HG03108 (cell line): ENCODE data around the gene LMNTD2.
"Not testable (repeated sequence)": the region's sequence is repeated elsewhere in the genome, so short reads cannot be mapped to it uniquely, and the experiment has no call there.

Experiments
- ATAC-seq: cut with Tn5 transposase; IDR thresholded peaks from one replicate; pipeline ENCODE4 v1.9.1; 2021; ENCODE audit warnings: moderate library complexity; ENCODE audit not compliant: unreplicated experiment

Gene LMNTD2

DNA sequence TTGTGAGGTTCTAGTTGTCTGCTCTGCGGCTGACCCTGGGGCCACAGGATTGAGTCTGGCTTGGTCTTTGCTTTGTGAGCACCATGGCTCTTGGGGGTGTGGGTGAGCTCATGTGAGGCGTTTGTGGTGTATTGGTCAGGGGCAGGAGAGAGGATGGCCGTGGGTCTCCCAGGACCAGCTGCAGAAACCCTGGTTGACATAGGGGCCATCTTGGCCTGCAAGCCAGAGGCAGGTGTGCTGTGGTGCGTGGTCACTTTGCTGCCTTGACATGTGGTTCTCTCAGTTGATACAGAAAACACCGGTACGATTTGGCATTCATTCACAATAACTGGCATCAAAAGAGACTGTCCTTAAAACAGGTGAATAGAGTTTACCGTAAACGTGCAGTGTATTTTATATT lies 27.0 kb upstream of the LMNTD2 start:
- ATAC-seq = no peak

- ATAC-seq = no peak
These were observed 26.1 kb upstream of the LMNTD2 start for GRCh38 chr11:586376-587316.

DNA sequence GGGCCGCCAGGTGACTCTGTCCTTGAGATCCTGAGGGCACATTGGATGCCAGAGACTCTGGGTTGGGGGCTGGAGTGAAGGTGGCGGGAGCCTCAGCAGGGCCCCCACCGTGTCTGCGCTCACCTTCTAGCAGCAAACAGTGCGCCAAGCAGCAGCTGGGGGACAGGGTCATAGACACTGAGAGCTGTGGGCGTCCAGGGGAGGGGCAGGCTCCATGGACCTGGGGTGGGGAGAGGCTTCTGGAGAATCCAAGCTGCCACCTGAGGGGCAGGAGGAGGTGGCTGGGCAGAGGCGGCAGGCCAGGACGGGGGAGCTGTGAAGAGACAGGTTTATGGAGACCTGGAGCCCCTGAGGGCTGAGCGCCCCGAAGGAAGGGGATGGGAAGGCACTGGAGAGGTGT lies 23.7 kb upstream of the LMNTD2 start:
- no peak for ATAC-seq

GRCh38 chr11:581752-582151 lies 21.2 kb upstream of the LMNTD2 start:
- no peak for ATAC-seq

- no peak for ATAC-seq
These were observed 20.8 kb upstream of the LMNTD2 start for GRCh38 chr11:581342-581741.

DNA sequence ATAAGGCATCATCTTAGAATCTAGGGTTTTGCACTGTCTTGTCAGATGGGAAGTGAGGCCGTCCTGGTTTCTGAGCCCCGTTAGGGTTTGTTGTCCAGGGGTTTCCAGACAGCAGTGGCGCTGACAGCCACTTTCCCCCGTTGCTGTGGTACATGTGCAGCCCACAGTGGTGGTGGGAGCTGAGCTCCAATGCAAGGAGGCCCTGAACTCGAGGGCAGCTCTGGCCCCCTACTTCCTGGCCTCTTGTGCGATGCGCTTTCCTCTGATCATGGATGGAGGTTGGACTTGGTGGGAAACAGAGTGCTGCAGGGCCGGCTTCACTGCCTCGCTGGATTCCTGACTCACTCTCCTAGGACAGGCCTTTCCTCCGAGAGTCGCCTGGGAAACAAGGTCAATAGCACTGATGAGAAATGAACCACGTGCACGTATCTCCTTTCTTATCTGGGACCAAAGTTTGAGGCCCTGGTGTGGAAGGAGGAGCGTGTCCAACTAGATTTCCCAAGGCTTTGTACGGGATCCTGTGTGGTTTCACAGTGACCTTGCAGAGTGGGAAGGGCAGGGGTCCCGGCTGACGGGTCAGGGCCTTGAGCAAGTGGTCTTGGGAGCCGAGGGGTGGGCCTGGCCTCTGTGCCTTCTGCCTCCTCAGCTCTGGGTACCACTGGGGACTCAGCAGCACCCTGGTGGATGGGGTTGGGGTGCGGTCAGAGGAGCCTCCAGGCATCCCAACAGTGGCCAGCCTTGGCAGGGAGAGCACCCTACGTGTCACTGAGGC lies 19.5 kb upstream of the LMNTD2 start:
- no peak for ATAC-seq

DNA sequence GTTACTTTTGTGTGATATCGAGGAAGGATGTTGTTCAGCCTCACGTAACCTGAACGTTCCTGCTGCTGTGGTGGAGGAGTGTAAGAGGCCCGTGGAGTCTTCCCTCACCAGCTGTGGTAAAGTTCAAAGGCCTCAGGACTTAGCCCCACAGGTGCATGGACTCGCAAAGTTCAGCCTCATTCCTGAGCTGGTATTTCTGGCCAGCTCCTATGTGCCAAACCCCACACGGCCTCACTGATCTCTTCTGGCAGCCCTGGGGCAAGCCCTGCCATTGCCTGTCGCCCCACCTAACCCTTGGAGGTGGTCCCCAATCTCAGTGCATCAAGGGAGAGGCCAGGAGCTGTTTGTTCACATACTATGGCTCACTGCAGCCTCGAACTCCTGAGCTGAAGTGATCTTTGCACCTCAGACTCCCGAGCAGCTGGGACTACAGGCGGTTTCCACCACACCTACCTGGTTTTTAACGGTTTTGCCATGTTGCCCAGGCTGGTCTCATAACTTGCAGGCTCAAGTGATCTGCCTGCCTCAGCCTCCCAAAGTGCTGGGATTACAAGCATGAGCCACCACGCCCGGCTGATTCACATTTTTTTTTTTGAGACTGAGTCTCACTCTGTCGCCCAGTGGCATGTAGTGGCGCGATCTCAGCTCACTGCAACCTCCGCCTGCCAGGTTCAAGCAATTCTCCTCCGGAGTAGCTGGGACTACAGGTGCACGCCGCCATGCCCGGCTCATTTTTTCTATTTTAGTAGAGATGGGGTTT lies 17.9 kb upstream of the LMNTD2 start:
- ATAC-seq = no peak

GRCh38 chr11:577611-577894 lies 17.0 kb upstream of the LMNTD2 start:
- no peak for ATAC-seq

DNA sequence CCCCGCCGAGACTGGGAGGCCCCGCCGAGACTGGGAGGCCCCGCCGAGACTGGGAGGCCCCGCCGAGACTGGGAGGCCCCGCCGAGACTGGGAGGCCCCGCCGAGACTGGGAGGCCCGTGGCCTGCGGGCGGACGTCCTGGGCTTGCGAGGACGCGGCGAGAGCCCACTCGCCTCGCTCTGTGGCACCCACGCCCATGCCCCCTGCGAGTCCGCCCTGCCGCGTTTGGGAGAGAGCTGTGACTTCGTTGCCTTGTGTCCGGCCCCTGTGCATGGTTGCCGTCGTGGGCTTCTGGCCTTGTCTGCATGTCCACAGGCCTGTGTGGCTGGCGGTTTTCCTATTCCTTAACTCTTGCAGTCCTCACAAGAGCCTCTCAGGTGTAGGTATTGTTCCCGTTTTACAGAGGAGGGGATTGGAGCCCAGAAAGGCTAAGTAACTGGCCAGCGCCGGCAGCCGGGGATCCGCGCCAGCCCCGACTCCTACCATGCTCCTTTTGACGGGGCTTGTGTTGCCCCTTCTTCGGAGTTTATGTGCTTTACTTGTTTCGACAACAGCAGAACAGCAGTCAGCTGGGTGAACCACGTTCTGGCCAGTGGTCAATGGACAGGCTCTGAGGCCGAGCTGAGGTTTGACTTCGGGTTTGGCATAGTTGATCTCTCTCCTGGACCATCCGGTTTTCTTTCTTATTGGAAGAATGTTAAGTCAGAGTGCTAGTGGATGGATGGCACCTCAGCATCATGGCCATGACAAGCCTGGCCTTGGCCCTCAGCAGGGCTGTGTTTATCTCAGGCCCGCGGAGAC lies 16.5 kb upstream of the LMNTD2 start:
- ATAC-seq = no peak

GRCh38 chr11:575996-576768 lies 15.6 kb upstream of the LMNTD2 start, which contains the start of gene PHRF1:
PHRF1 (plus strand) TSS chr11:576470; CDS start chr11:581513, 5,043 bp downstream.
- peak; percentile 72 for ATAC-seq

DNA sequence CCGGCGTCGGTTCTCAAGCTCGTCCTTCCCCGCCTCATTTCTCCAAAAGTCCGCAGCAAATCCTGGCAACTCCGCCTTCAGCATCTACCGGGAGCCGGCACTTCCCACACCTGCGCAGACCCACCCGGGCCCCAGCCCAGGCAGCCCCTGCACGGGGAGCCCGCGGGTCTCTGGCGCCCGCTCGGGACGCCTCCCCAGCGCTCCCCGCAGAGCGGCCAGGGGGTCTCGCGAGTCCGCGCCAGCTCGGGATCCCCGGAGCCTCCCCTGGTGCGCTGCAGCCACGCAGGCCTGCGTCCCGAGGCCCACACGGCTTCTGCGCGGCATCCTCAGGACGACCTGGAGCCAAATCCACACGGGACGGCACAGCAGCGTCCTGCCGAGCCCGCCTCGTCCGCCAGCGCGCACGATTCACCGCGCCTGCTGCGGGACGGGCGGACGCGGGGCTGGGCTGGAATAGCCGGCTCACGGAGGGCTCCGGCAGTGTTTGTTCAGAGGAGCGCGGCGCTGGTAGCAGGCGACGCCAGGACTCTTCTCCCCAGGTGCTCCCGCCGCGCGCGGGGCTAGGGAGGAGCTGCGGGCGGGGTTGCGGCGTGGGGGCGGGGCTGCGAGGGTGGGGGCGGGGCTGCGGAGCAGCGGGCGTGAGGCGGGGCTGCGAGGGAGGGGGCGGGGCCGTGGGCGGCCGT lies 14.9 kb upstream of the LMNTD2 start:
- ATAC-seq = peak; percentile 40

- no peak for ATAC-seq
These were observed 14.2 kb upstream of the LMNTD2 start for GRCh38 chr11:574632-575312.

DNA sequence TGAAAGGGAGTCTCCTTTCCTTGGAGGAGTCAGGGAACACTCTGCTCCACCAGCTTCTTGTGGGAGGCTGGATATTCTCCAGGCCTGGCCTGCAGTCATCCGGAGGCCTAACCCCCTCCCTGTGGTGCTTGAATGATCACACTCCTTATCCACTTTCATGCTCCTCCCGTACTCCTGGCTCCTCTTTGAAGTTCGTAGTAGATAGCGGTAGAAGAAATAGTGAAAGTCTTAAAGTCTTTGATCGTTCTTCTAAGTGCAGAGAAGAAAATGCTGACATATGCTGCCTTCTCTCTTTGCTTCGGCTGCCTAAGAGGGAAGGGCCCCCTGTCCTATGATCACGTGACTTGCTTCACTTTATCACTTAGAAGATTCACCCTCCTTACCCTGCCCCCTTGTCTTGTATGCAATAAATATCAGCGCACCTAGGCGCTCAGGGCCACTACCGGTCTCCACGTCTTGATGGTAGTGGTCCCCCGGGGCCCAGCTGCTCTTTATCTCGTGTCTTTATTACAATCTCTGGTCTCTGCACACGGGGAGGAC lies 13.6 kb upstream of the LMNTD2 start:
- ATAC-seq = not testable (repeated sequence)

- no peak for ATAC-seq
These were observed 12.7 kb upstream of the LMNTD2 start for GRCh38 chr11:573146-573759.

DNA sequence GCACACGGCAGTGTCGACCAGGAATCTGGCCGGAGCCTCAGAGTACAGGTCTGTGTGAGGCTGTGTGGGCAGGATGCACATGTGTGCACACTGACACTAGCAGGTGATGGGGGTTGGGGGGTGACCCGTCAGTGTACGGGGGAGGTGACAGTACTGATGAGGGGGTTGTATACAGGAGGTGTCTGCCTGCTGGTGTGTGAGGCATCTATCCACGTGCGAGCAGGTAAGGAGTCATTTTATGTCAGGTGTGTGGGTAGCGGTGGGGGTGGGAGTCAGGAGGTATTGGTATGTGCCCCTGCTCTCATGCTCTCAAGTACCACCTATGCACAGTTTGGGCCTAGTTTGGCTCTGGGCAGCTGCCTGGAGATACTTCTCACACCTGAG lies 11.3 kb upstream of the LMNTD2 start:
- no peak for ATAC-seq

DNA sequence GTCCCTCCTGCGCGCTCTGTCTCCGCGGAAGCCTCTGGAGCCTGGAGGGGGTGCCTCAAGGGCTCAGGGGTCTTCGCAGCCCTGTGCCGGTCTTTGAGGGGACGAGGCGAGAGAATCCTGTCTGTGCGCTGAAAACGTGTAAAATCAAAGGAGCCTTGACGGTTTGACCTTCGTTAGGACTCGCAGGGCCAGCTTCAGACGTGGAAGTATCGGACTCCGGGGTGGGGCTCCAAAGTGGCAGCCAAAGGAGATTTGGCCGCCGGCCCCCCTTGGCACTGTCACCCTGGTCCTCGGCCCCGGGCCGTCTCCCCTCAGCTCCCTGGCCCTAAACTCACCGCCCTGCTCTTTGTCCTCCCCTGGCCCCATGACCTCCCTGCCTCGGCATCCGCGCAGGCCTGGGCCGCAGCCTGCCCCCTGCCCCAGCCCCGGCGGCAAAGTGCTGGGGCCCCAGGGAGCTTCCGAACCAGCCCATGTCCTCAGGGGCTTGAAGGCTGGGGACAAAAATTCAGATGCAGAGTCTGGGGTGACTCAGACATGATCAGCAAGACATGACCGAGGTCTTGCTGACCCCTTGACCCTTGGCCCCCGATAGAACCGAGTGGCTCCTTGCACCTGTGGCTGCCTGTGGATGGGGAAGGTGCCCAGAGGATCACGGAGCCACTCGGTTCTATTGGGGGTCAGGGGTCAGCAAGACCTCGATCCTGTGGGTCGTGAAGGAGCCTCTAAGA lies 8.8 kb upstream of the LMNTD2 start:
- no peak for ATAC-seq
